ENCODE data around the gene NDUFS8.
"Not testable (repeated sequence)": the region's sequence is repeated elsewhere in the genome, so short reads cannot be mapped to it uniquely, and the experiment has no call there.

DNA sequence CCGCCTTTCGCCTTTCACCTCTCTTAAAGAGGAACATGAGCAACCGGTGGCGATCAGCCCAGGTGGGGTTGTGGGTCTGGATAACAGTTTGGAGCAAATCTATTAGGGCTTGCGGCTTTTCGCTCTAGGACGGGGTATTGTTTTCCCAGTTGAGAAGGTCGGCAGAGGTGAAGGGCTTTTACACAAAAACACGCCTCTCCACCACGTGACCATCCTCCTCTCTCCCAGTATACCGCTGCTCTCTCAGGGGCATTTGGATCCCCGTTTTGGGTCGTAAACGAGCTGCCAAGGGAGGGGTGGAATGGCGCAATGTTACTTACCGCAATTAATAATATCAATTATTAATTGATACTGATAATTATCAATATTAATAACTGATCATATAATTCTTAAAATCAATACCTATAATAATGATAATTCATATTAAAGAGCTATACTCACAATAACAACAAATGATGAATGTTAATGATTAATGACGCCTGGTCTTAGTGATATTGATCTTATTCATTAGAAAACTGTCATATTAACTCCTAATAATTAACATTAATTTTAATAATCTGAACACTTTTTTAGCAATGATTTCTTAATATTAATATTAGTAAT, 48.1 kb upstream of the NDUFS8 start:
- TF ChIP-seq, protein P1, sequence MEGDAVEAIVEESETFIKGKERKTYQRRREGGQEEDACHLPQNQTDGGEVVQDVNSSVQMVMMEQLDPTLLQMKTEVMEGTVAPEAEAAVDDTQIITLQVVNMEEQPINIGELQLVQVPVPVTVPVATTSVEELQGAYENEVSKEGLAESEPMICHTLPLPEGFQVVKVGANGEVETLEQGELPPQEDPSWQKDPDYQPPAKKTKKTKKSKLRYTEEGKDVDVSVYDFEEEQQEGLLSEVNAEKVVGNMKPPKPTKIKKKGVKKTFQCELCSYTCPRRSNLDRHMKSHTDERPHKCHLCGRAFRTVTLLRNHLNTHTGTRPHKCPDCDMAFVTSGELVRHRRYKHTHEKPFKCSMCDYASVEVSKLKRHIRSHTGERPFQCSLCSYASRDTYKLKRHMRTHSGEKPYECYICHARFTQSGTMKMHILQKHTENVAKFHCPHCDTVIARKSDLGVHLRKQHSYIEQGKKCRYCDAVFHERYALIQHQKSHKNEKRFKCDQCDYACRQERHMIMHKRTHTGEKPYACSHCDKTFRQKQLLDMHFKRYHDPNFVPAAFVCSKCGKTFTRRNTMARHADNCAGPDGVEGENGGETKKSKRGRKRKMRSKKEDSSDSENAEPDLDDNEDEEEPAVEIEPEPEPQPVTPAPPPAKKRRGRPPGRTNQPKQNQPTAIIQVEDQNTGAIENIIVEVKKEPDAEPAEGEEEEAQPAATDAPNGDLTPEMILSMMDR (conservative IDR thresholded peaks at IDR 0.05; ENCODE audit: low read length) = not testable (repeated sequence)
- TF ChIP-seq EZH2phosphoT487 (IDR thresholded peaks at IDR 0.05; ENCODE audit: borderline replicate concordance) = not testable (repeated sequence)
